ENCODE data around the gene ATG2B.
"Not testable (repeated sequence)": the region's sequence is repeated elsewhere in the genome, so short reads cannot be mapped to it uniquely, and the experiment has no call there.

ATG2B gene

GRCh38 chr14:96351986-96352385 is 11.2 kb downstream of the ATG2B start:
- no peak overlapping the region for H3K4me3 ChIP-seq (ENCODE audit: low read depth, low read length)
- DNase-seq (ENCODE audit: low read depth, low spot score): no peak
- in situ Hi-C loops (cut with HindIII; ENCODE audit: low sequenced_read_pairs): no loop called here
- no peak for TF ChIP-seq CTCF (IDR thresholded peaks at IDR 0.05; ENCODE audit: low read depth, low read length)

DNA sequence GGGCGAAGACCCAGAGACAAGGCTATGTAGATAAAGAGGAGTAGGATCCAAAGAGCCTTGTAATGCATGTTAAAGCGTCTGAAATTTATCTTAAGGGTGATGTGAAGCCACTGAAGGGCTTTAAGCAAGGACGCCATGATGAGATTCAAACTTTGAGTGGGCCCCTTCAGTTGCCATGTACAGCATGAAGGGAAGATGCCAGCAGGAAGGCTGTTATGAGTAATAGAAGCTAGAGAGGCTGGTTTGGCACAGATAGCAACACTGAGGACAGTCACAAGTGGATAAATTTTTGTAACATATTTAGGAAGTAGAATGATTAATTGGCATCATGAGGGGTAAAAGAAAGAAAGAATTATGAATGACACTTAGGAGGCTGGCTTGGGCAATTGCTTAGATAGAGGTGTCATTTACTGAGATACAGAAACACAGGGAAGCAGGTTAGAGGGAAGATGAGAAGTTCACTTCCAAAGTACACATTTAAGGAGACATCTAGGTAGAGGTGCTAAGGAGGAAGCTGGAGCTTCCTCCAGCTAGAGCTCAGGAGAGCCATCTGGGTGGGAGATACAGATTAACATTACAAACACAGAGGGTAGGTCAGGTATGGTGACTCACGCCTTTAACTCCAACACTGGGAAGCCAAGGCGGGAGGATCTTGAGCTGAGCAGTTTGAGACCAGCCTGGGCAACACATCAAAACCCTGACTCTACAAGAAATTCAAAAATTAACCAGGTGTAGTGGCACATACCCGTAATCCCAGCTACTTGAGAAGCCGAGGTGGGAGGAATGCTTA is 13.7 kb downstream of the ATG2B start:
- in situ Hi-C loops (cut with HindIII; ENCODE audit: low sequenced_read_pairs): no loop called here
- TF ChIP-seq CTCF (IDR thresholded peaks at IDR 0.05; ENCODE audit: low read depth, low read length): no peak
- no peak overlapping the region for H3K4me3 ChIP-seq (ENCODE audit: low read depth, low read length)
- DNase-seq (ENCODE audit: low read depth, low spot score): no peak

DNA sequence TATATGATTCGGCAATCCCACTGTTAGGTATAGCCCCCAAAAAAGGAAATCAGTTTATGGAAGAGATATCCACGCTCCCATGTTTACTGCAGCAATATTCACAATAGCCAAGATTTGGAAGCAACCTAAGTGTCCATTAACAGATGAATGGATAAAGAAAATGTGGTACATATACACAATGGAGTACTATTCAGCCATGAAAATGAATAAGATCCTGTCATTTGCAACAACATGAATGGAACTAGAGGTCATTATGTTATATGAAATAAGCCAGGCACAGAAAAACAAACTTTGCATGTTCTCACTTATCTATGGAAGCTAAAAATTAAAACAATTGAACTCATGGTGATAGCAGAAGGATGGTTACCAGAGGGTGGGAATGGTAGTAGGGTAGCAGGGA is 15.2 kb downstream of the ATG2B start:
- in situ Hi-C loops (cut with HindIII; ENCODE audit: low sequenced_read_pairs); H3K4me3 ChIP-seq (ENCODE audit: low read depth, low read length); DNase-seq (ENCODE audit: low read depth, low spot score): not testable (repeated sequence)

- no peak for DNase-seq (ENCODE audit: low read depth, low spot score)
- in situ Hi-C loops (cut with HindIII; ENCODE audit: low sequenced_read_pairs): no loop called here
- H3K4me3 ChIP-seq (ENCODE audit: low read depth, low read length): no peak overlapping the region
- TF ChIP-seq CTCF (IDR thresholded peaks at IDR 0.05; ENCODE audit: low read depth, low read length): no peak
Measured at GRCh38 chr14:96345669-96346068, 17.5 kb downstream of the ATG2B start.

DNA sequence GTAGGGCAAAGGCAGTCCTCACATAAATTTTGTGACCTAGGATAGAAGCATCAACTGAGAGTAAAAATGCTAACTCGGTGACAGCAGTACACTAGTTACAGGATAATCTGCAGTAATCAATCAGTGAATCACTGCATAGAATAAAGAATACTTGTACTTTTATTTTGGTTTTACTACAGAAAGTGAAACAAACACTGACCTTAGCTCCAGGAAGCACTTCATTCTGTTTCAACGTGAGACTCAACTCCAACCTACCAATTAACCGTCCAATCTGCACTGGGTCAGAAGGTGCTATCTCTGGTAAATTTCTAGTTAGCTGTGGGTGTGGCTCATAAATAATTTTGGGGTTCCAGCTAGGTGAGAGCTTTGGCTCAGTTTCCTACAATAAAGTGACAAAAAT is 21.8 kb downstream of the ATG2B start:
- TF ChIP-seq CTCF (IDR thresholded peaks at IDR 0.05; ENCODE audit: low read depth, low read length): no peak
- DNase-seq (ENCODE audit: low read depth, low spot score): no peak
- in situ Hi-C loops (cut with HindIII; ENCODE audit: low sequenced_read_pairs): no loop called here
- no peak overlapping the region for H3K4me3 ChIP-seq (ENCODE audit: low read depth, low read length)

- H3K4me3 ChIP-seq (ENCODE audit: low read depth, low read length): no peak overlapping the region
- DNase-seq (ENCODE audit: low read depth, low spot score): no peak
- in situ Hi-C loops (cut with HindIII; ENCODE audit: low sequenced_read_pairs): no loop called here
- no peak for TF ChIP-seq CTCF (IDR thresholded peaks at IDR 0.05; ENCODE audit: low read depth, low read length)
Measured at GRCh38 chr14:96338551-96338950, 24.6 kb downstream of the ATG2B start.

GRCh38 chr14:96324219-96324618 is 38.9 kb downstream of the ATG2B start:
- no peak for TF ChIP-seq CTCF (IDR thresholded peaks at IDR 0.05; ENCODE audit: low read depth, low read length)
- in situ Hi-C loops (cut with HindIII; ENCODE audit: low sequenced_read_pairs): no loop called here
- DNase-seq (ENCODE audit: low read depth, low spot score): no peak
- no peak overlapping the region for H3K4me3 ChIP-seq (ENCODE audit: low read depth, low read length)

Measured in astrocyte of the spinal cord (primary cell).